Measurements from ENCODE around the gene INHBC. TPM values are rescaled to one million over a fixed set of nuclear protein-coding genes. Genes with fewer than 3 reads are reported as not detected.

INHBC gene
- total RNA-seq, 2 donors from 2014 or later, result not detected

- Mint-ChIP-seq H3K36me3 (ENCODE audit: low read depth) (no peaks in the 10 kb centered on the region), H3K4me3 (peak within 1 kb of the TSS; percentile 37), H3K4me1 (peaks cover 12% of the 10 kb centered on the region), H3K9me3 (no peaks in the 10 kb centered on the region), H3K27me3 (no peaks in the 10 kb centered on the region), H3K27ac (no peak within 1 kb of the TSS)
- ATAC-seq (replicated peaks), result no peak
These were observed 20.2 kb downstream of the INHBC start, which contains the start of gene INHBE for GRCh38 chr12:57454566-57455373. TSS of gene INHBE (plus strand) at chr12:57455307. CDS start at chr12:57455537, 230 bp downstream.

DNA sequence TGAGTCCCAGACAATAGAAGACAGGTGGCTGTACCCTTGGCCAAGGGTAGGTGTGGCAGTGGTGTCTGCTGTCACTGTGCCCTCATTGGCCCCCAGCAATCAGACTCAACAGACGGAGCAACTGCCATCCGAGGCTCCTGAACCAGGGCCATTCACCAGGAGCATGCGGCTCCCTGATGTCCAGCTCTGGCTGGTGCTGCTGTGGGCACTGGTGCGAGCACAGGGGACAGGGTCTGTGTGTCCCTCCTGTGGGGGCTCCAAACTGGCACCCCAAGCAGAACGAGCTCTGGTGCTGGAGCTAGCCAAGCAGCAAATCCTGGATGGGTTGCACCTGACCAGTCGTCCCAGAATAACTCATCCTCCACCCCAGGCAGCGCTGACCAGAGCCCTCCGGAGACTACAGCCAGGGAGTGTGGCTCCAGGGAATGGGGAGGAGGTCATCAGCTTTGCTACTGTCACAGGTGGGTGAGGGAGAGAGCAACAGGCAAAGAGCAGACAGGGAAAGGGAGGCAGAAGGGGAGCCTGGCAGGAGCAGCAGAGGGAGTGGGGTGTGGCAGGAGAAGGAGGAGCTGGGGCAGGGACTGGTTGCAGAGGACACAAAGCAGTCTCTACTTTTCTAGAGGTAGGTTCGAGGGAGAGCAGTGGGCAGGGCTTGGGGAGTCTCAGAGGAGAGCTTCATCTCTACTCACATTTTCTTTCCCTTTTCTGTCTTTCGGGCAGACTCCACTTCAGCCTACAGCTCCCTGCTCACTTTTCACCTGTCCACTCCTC, 21.0 kb downstream of the INHBC start:
- no peak for ATAC-seq (replicated peaks)
- no peak overlapping the region for H3K27ac Mint-ChIP-seq
- H3K4me3 Mint-ChIP-seq, result peak overlapping the region; percentile 37
- peaks cover 18% of the 10 kb centered on the region for H3K4me1 Mint-ChIP-seq
- no peaks in the 10 kb centered on the region for H3K9me3 Mint-ChIP-seq
- H3K27me3 Mint-ChIP-seq, result peaks cover 5% of the 10 kb centered on the region
- H3K36me3 Mint-ChIP-seq (ENCODE audit: low read depth), result no peaks in the 10 kb centered on the region

- Mint-ChIP-seq H3K27me3 (peaks cover 8% of the 10 kb centered on the region), H3K27ac (no peak overlapping the region), H3K9me3 (no peaks in the 10 kb centered on the region), H3K4me3 (peak overlapping the region; percentile 37), H3K4me1 (peaks cover 18% of the 10 kb centered on the region), H3K36me3 (ENCODE audit: low read depth) (no peaks in the 10 kb centered on the region)
- no peak for ATAC-seq (replicated peaks)
These were observed 21.6 kb downstream of the INHBC start for GRCh38 chr12:57456145-57456700.

DNA sequence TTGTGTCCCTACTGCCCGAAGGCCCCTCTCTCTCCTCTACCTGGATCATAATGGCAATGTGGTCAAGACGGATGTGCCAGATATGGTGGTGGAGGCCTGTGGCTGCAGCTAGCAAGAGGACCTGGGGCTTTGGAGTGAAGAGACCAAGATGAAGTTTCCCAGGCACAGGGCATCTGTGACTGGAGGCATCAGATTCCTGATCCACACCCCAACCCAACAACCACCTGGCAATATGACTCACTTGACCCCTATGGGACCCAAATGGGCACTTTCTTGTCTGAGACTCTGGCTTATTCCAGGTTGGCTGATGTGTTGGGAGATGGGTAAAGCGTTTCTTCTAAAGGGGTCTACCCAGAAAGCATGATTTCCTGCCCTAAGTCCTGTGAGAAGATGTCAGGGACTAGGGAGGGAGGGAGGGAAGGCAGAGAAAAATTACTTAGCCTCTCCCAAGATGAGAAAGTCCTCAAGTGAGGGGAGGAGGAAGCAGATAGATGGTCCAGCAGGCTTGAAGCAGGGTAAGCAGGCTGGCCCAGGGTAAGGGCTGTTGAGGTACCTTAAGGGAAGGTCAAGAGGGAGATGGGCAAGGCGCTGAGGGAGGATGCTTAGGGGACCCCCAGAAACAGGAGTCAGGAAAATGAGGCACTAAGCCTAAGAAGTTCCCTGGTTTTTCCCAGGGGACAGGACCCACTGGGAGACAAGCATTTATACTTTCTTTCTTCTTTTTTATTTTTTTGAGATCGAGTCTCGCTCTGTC, 22.3 kb downstream of the INHBC start:
- Mint-ChIP-seq H3K36me3 (ENCODE audit: low read depth) (no peaks in the 10 kb centered on the region), H3K9me3 (no peaks in the 10 kb centered on the region), H3K27me3 (peaks cover 8% of the 10 kb centered on the region), H3K4me1 (peaks cover 18% of the 10 kb centered on the region), H3K27ac (no peak overlapping the region), H3K4me3 (no peak overlapping the region)
- no peak for ATAC-seq (replicated peaks)

DNA sequence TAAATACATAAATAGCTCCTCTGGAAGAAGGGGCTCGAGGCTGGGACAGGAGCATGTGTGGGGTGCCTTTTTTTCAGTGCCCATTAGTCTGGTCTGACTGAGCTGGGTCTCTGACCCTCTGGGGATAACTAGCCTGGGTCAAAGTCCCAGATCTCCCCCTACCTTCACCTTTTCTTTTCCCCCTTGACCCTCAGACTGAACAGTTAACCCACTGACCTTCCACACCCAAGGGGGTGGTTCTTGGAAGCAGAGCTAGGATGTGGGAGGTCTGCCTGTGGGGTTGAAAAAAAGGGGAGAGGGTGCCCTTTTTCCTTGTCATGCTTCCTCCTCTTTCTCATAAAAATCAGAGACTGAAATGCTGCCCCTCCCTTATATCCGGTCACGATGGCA, 24.1 kb downstream of the INHBC start:
- Mint-ChIP-seq H3K27me3 (peaks cover 12% of the 10 kb centered on the region), H3K27ac (peak overlapping the region; percentile 97), H3K4me3 (peak overlapping the region; percentile 83), H3K36me3 (ENCODE audit: low read depth) (no peaks in the 10 kb centered on the region), H3K9me3 (no peaks in the 10 kb centered on the region), H3K4me1 (peaks cover 24% of the 10 kb centered on the region)
- no peak for ATAC-seq (replicated peaks)

DNA sequence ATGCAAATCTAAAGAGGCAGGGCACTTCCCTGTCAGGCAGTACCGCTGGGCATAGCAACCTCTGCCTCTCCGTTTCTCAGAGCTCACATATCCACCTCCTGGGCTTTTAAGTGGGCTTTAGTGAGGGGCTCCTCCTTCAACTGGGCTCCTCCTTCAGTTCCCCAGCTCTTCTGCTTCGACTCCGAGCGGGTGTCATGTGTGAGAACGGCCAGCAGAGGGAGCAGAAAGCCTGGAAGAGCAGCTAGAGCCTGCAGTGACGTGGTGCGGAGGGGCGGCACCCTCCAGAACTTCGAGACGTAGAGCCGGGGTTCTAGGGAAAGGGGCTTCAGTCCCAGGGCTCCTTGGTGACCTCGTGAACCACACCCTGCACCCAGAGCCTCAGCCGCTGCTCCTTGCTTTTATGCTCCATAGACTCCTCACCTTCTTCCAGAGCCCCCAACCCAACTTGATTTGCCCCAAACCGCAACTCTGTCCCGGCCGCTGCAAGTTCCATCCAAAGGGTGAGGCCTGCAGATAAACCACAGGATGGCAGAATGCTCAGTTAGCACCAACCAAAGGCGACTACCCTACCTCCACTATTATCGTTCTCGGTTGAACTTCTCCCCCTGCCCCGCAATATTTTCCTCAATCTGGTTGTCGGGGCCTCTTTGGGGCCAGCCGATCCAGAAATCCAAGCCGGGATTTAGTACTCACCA, 24.6 kb downstream of the INHBC start:
- peak; percentile 81 for ATAC-seq (replicated peaks)
- no peaks in the 10 kb centered on the region for H3K36me3 Mint-ChIP-seq (ENCODE audit: low read depth)
- H3K4me3 Mint-ChIP-seq, result peak overlapping the region; percentile 83

DNA sequence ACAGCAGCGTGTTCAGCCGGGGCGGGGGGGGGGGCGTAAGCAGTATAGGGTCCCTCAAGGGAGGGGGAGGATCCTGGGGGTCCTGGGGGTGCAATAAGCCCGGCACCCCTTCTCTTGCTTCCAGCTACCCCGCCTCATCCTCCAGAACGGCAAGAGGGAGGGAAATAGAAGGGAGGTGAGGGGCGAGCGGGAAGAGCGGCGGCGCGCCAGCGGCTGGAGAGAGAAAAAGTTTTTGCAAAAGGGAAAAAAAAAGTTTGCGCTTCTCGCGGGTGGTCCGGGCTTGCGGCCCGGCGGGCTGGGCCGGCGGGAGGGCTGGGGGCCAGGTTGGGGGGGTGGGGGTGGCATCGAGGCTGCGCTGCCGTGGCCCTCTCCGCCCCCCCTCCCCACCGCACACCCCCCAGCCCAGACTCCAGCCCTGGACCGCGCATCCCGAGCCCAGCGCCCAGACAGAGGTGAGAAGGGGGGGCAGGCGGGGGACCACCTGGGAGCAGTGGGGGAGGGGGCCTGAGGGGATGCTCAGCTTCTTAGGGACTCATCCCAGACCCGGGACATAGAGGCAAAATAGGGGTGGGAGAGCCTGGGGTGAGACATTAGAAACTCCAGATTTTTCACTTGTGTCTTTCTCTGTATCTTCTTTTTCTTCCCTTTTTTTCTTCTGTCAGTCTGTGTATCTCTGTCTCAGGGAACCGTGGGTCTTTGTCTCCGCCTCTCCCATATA, 25.3 kb downstream of the INHBC start, which contains the start of gene GLI1:
Gene GLI1 (plus strand): TSS at position 36 of the 718 bp plus-strand sequence. CDS start 3,907 bp downstream, outside the sequence.
- peaks cover 28% of the 10 kb centered on the region for H3K4me1 Mint-ChIP-seq
- no peaks in the 10 kb centered on the region for H3K9me3 Mint-ChIP-seq
- H3K27me3 Mint-ChIP-seq, result peaks cover 12% of the 10 kb centered on the region
- peak within 1 kb of the TSS; percentile 97 for H3K27ac Mint-ChIP-seq
- no peaks in the 10 kb centered on the region for H3K36me3 Mint-ChIP-seq (ENCODE audit: low read depth)
- peak within 1 kb of the TSS; percentile 83 for H3K4me3 Mint-ChIP-seq
- ATAC-seq (replicated peaks), result peak; percentile 17

More for the DNA sequence above, 24.6 kb downstream of the INHBC start:
- peaks cover 12% of the 10 kb centered on the region for H3K27me3 Mint-ChIP-seq
- H3K9me3 Mint-ChIP-seq, result no peaks in the 10 kb centered on the region
- H3K4me1 Mint-ChIP-seq, result peaks cover 24% of the 10 kb centered on the region
- H3K27ac Mint-ChIP-seq, result peak overlapping the region; percentile 97

DNA sequence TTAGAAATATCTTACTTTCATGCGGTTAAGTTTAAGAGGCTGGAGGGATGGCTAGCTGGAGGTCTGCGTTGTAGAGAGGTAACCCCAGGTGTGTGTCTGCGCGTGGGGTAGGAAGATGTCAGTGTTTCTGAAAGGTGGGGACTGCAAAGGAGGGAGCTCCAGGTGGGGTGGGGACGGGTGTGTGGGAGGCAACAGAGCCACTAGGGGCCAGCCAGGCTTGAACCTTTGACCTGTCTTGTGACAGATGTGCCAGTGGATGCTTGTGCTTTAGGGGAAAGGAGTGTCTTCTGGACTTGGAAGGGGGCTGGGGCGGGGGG, 25.8 kb downstream of the INHBC start:
- Mint-ChIP-seq H3K27me3 (peaks cover 12% of the 10 kb centered on the region), H3K4me3 (peak overlapping the region; percentile 83), H3K4me1 (peaks cover 30% of the 10 kb centered on the region), H3K9me3 (no peaks in the 10 kb centered on the region), H3K27ac (no peak overlapping the region), H3K36me3 (ENCODE audit: low read depth) (no peaks in the 10 kb centered on the region)
- no peak for ATAC-seq (replicated peaks)

- Mint-ChIP-seq H3K36me3 (ENCODE audit: low read depth) (no peaks in the 10 kb centered on the region), H3K9me3 (no peaks in the 10 kb centered on the region), H3K4me3 (peak overlapping the region; percentile 83), H3K27me3 (peaks cover 12% of the 10 kb centered on the region), H3K27ac (no peak overlapping the region), H3K4me1 (peaks cover 29% of the 10 kb centered on the region)
- ATAC-seq (replicated peaks), result no peak
These were observed 26.3 kb downstream of the INHBC start for GRCh38 chr12:57460841-57461275.

- peaks cover 24% of the 10 kb centered on the region for H3K4me1 Mint-ChIP-seq
- ATAC-seq (replicated peaks), result no peak
- H3K4me3 Mint-ChIP-seq, result peak overlapping the region; percentile 83
- no peak overlapping the region for H3K27ac Mint-ChIP-seq
- peaks cover 12% of the 10 kb centered on the region for H3K27me3 Mint-ChIP-seq
- H3K36me3 Mint-ChIP-seq (ENCODE audit: low read depth), result no peaks in the 10 kb centered on the region
- no peaks in the 10 kb centered on the region for H3K9me3 Mint-ChIP-seq
These were observed 26.8 kb downstream of the INHBC start for GRCh38 chr12:57461276-57461916.

DNA sequence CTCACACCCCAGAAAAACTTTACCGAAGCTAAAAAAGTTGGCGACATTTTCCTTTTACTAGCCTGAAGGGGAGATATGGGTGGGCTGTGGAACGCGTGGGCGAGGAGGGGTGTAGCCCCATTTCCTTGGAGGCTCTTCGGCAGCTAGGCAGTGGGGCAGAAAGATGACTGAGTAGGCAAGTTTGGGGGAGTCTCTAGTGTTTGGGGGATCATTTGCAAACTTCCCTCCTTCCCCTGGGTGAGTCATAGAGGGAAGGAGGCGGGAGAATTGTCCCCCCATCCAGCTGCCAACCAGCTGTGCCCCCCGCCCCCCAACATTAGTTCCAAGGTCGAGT, 27.3 kb downstream of the INHBC start:
- peaks cover 24% of the 10 kb centered on the region for H3K4me1 Mint-ChIP-seq
- H3K9me3 Mint-ChIP-seq, result no peaks in the 10 kb centered on the region
- H3K27me3 Mint-ChIP-seq, result peaks cover 12% of the 10 kb centered on the region
- H3K27ac Mint-ChIP-seq, result no peak overlapping the region
- peak overlapping the region; percentile 83 for H3K4me3 Mint-ChIP-seq
- ATAC-seq (replicated peaks), result no peak
- no peaks in the 10 kb centered on the region for H3K36me3 Mint-ChIP-seq (ENCODE audit: low read depth)

DNA sequence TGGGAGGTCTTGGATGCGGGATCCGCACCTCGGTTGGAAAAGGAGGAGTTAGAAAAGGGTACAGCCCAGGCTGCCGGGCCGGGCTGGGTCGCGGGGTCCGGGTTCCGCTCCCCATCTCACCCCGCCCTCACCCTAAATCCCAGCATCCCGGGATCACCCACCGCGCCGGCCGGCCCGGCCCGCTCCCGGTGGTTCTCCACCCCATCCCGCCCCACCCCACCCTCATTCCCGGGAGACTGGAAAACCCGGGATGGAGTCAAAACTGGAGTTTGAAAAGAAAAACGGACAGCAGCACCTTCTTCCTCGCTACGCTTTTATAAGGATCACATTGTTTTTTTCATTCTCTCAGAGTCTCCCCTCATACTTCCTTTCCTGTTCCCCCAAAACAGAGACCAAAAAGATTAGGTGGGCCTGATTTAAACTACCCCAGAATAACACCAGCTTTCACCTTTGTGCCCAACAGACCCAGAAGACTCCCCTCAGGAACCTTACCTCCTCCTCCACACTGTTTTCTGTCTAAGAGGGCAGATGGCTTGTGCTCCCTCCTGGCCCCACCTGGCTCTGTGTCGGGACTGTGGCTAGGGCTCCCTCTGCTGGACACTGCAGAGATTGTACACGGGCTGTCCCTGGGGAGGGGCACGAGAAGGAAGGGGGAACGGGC, 27.8 kb downstream of the INHBC start:
- Mint-ChIP-seq H3K4me3 (peak overlapping the region; percentile 83), H3K4me1 (peaks cover 24% of the 10 kb centered on the region), H3K27me3 (peaks cover 12% of the 10 kb centered on the region), H3K9me3 (no peaks in the 10 kb centered on the region), H3K27ac (peak overlapping the region; percentile 67), H3K36me3 (ENCODE audit: low read depth) (no peaks in the 10 kb centered on the region)
- peak; percentile 86 for ATAC-seq (replicated peaks)
